Peyer's patch (tissue), 4 donors: ENCODE data around the gene DCST1.

ENCODE experiments used
- POLR2A ChIP-seq, 2 donors: fragments of 450-650 bp; IDR thresholded peaks; one replicate each; pipeline ENCODE4 v1.5.1; 2017; ENCODE audit warnings: antibody characterized with exemption in 2 of 2, mild to moderate bottlenecking in 2 of 2, moderate library complexity in 2 of 2
- TF ChIP-seq, protein P1 (sequence below), 6 experiments: fragments of 450-650 bp in 4 of 6; fragments of 200-600 bp in 2 of 6; sonication (generic) in 1 of 6; IDR thresholded peaks; one replicate each; pipeline ENCODE4 v1.5.1; 2017 to 2019; ENCODE audit warnings: antibody characterized with exemption in 6 of 6, mild to moderate bottlenecking in 3 of 6, moderate library complexity in 1 of 6

DNA sequence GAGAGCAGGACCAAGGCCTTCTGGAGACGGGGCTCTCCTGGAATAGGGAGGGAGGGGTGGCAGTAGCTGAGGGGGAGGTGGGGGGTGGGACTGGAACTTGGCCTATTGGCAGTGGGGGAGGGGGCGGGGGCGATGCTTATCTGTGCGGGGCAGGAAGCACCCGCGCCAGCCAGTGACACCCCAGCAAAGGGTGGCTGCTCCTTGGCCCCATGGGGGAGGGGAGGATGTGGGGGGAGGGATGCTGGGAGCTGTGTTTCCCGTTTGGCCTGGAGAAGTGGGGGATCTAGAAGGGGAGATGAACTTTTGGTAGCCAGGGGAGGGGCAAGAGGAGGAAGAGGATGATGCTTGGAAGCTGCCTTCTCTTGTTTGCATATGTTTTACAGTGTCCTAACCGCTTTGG lies 20.0 kb upstream of the DCST1 start:
- TF ChIP-seq, protein P1, sequence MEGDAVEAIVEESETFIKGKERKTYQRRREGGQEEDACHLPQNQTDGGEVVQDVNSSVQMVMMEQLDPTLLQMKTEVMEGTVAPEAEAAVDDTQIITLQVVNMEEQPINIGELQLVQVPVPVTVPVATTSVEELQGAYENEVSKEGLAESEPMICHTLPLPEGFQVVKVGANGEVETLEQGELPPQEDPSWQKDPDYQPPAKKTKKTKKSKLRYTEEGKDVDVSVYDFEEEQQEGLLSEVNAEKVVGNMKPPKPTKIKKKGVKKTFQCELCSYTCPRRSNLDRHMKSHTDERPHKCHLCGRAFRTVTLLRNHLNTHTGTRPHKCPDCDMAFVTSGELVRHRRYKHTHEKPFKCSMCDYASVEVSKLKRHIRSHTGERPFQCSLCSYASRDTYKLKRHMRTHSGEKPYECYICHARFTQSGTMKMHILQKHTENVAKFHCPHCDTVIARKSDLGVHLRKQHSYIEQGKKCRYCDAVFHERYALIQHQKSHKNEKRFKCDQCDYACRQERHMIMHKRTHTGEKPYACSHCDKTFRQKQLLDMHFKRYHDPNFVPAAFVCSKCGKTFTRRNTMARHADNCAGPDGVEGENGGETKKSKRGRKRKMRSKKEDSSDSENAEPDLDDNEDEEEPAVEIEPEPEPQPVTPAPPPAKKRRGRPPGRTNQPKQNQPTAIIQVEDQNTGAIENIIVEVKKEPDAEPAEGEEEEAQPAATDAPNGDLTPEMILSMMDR (IDR thresholded peaks at IDR 0.05): no peak
- TF ChIP-seq POLR2A (IDR thresholded peaks at IDR 0.05): no peak
